GM12878 (cell line): Measurements from ENCODE around the gene FOXRED2. TPM values are rescaled to one million over a fixed set of nuclear protein-coding genes. Genes with fewer than 3 reads are reported as not detected.

ENCODE experiments used
- ATAC-seq: fragments of 200-7000 bp; cut with Tn5 transposase; 3 replicates; pipeline ENCODE4 v1.9.1; 2020; ENCODE audit warnings: mild to moderate bottlenecking, moderate library complexity
- BruUV-seq: library from RNA; stranded (reverse); fragments of 400-500 nt; replicated peaks from 2 replicates; lab custom pipeline; 2021; lab: Mats Ljungman, UMichigan
- CTCF ChIA-PET: fragments of 300-600 bp; sonication (Branson Sonifier 250); formaldehyde crosslinking; extraction: SDS; loops from one replicate; lab custom pipeline; 2021; ENCODE audit warnings: inconsistent platforms; lab: Yijun Ruan, JAX
- POLR2A ChIA-PET: fragments of 350-600 bp; formaldehyde crosslinking; extraction: SDS; loops from one replicate; lab custom pipeline; 2021; ENCODE audit warnings: inconsistent platforms; lab: Charles Lee
- RAD21 ChIA-PET: fragments of 300-600 bp; sonication (Branson Sonifier 250); formaldehyde crosslinking; loops from one replicate; lab custom pipeline; 2023; ENCODE audit warnings: antibody characterized with exemption; ENCODE audit not compliant: unreplicated experiment; lab: Charles Lee
- SMC1A ChIA-PET: fragments of 300-600 bp; sonication (Branson Sonifier 250); formaldehyde crosslinking; loops from one replicate; lab custom pipeline; 2023; ENCODE audit not compliant: unreplicated experiment, uncharacterized antibody; lab: Charles Lee
- DNase-seq: peaks from one replicate; pipeline ENCODE4 v3.0.0-alpha.2; 2011; ENCODE audit warnings: low read depth, low spot score
- FAIRE-seq: peaks from 3 replicates; lab custom pipeline; 2011; peaks lifted over from hg19 to GRCh38; lab: Jason Lieb, UNC
- H2AFZ ChIP-seq: 2 replicates; pipeline ENCODE4 v1.6.0; 2011; ENCODE audit warnings: low read depth, low read length, control low read depth; ENCODE audit not compliant: control insufficient read depth
- H3K27ac ChIP-seq: 2 replicates; pipeline ENCODE4 v1.5.1; 2011; ENCODE audit warnings: control low read depth; ENCODE audit not compliant: control insufficient read depth, insufficient read depth
- H3K27me3 ChIP-seq, 2 experiments: replicated peaks in 1 of 2; 2 replicates each; pipeline versions ENCODE4 v1.6.0 to v1.6.1; 2011; ENCODE audit warnings: low read length in 1 of 2; ENCODE audit not compliant: control insufficient read depth in 2 of 2, insufficient read depth in 2 of 2
- H3K36me3 ChIP-seq, 2 experiments: 2 replicates each; pipeline ENCODE4 v1.5.1; 2011; ENCODE audit warnings: low read length in 1 of 2; ENCODE audit not compliant: control insufficient read depth in 2 of 2, insufficient read depth in 2 of 2
- H3K4me1 ChIP-seq: 2 replicates; pipeline ENCODE4 v1.6.1; 2011; ENCODE audit warnings: mild to moderate bottlenecking, low read length, moderate library complexity, mixed read lengths; ENCODE audit not compliant: control insufficient read depth, insufficient read depth
- H3K4me2 ChIP-seq: 2 replicates; pipeline ENCODE4 v1.6.0; 2011; ENCODE audit warnings: control low read depth; ENCODE audit not compliant: control insufficient read depth, insufficient read depth
- H3K4me3 ChIP-seq: fragments of 200-600 bp; sonication (generic); 2 replicates; pipeline ENCODE4 v1.5.1; 2016
- H3K79me2 ChIP-seq: 2 replicates; pipeline ENCODE4 v1.6.0; 2011; ENCODE audit warnings: low read length; ENCODE audit not compliant: control insufficient read depth, insufficient read depth
- H3K9ac ChIP-seq: 2 replicates; pipeline ENCODE4 v1.8.0; 2011; ENCODE audit warnings: low read length, control low read depth, mixed read lengths; ENCODE audit not compliant: control insufficient read depth, insufficient read depth
- H3K9me3 ChIP-seq: replicated peaks from 3 replicates; pipeline ENCODE4 v1.5.1; 2011; ENCODE audit warnings: mild to moderate bottlenecking, low read length; ENCODE audit not compliant: control insufficient read depth, insufficient read depth
- H4K20me1 ChIP-seq: 2 replicates; pipeline ENCODE4 v1.6.0; 2011; ENCODE audit not compliant: control insufficient read depth, insufficient read depth
- ATF2 ChIP-seq: IDR thresholded peaks from 2 replicates; pipeline ENCODE4 v1.6.1; 2012; ENCODE audit warnings: low read length, inconsistent platforms
- ATF7 ChIP-seq: fragments of 450-650 bp; IDR thresholded peaks from 2 replicates; pipeline ENCODE4 v1.6.1; 2016; ENCODE audit warnings: low read depth, mild to moderate bottlenecking
- BMI1 ChIP-seq: fragments of 450-650 bp; IDR thresholded peaks from 2 replicates; pipeline ENCODE4 v1.6.1; 2016; ENCODE audit warnings: mild to moderate bottlenecking, moderate library complexity, borderline replicate concordance
- DPF2 ChIP-seq: fragments of 450-650 bp; IDR thresholded peaks from 2 replicates; pipeline ENCODE4 v1.6.1; 2017; ENCODE audit warnings: mild to moderate bottlenecking
- E2F4 ChIP-seq: IDR thresholded peaks from 2 replicates; pipeline ENCODE4 v1.6.1; 2012; ENCODE audit warnings: low read depth, low read length, improper control_type of control experiment
- HDAC6 ChIP-seq: fragments of 200-600 bp; sonication (generic); IDR thresholded peaks from one replicate; pipeline ENCODE4 v1.8.0; 2017; ENCODE audit warnings: antibody characterized with exemption; ENCODE audit not compliant: unreplicated experiment
- HDGF ChIP-seq: fragments of 450-650 bp; IDR thresholded peaks from 2 replicates; pipeline ENCODE4 v1.6.1; 2016; ENCODE audit warnings: antibody characterized with exemption
- MEF2A ChIP-seq: IDR thresholded peaks from 2 replicates; pipeline ENCODE4 v1.6.1; 2011; ENCODE audit warnings: low read depth, mild to moderate bottlenecking, low read length, moderate library complexity; ENCODE audit not compliant: insufficient read depth
- MYB ChIP-seq: fragments of 150-350 bp; IDR thresholded peaks from 2 replicates; pipeline ENCODE4 v1.6.1; 2014; ENCODE audit warnings: mild to moderate bottlenecking, low read depth, low read length, borderline replicate concordance
- POU2F2 ChIP-seq: IDR thresholded peaks from 3 replicates; pipeline ENCODE4 v1.6.1; 2011; ENCODE audit warnings: low read depth, mild to moderate bottlenecking, low read length, borderline replicate concordance
- SMAD5 ChIP-seq: IDR thresholded peaks from 2 replicates; pipeline ENCODE4 v1.6.1; 2016; ENCODE audit warnings: antibody characterized with exemption, low read depth
- SMARCA5 ChIP-seq: fragments of 450-650 bp; IDR thresholded peaks from 2 replicates; pipeline ENCODE4 v1.6.1; 2017; ENCODE audit warnings: mild to moderate bottlenecking
- SRF ChIP-seq, 2 experiments: IDR thresholded peaks; 2 replicates each; pipeline ENCODE4 v1.6.1; 2011; ENCODE audit warnings: low read depth in 2 of 2, low read length in 2 of 2, mild to moderate bottlenecking in 1 of 2, moderate library complexity in 1 of 2
- WGBS: methylation state at CpG from one replicate; pipeline ENCODE4 v1.1.6; 2016; ENCODE audit warnings: low lambda C conversion rate; ENCODE audit not compliant: insufficient replicate concordance, insufficient coverage; ENCODE audit errors: missing lambda C conversion rate; 5-methylcytosine and 5-hydroxymethylcytosine counted together
- in situ Hi-C: fragments of 300-500 bp; cut with MboI; formaldehyde crosslinking; loops from 9 replicates; pipeline ENCODE4 v1.14.3; 2018; ENCODE audit warnings: mixed read lengths
- intact Hi-C: fragments of 100-400 bp; cut with micrococcal nuclease; formaldehyde crosslinking; loops from one replicate; pipeline ENCODE4 v1.14.2; 2022; ENCODE audit not compliant: unreplicated experiment
- polyA plus RNA-seq, 11 experiments: library from polyadenylated mRNA; depleted of rRNA in 4 of 11; unstranded in 6 of 11; stranded (reverse) in 5 of 11; fragments of >200 nt; fragmentation: Nextera tagmentation in 4 of 11; fragmentation: Illumina TruSeq in 1 of 11; extraction: Ambion mirVana in 4 of 11; extraction: Trizol in 1 of 11; gene quantifications; 1 replicate in 1 of 11; 2 replicates in 10 of 11; pipeline versions ENCODE4 v1.2.1 to v1.2.3, GENCODE V29; 2011 to 2016; ENCODE audit warnings: inconsistent platforms in 2 of 11, missing spikeins in 2 of 11, low read depth in 1 of 11
- total RNA-seq, 4 experiments: library from RNA; depleted of rRNA in 3 of 4; stranded (reverse); fragments of >200 nt in 3 of 4; fragmentation: Illumina TruSeq in 1 of 4; extraction: Trizol in 1 of 4; gene quantifications; 2 replicates each; pipeline versions ENCODE4 v1.2.1 to v1.2.3, GENCODE V29; 2013 to 2021
- TF ChIP-seq, protein P1 (sequence below): IDR thresholded peaks from 2 replicates; pipeline ENCODE4 v1.6.1; 2012; ENCODE audit warnings: improper control_type of control experiment, low read depth, low read length; ENCODE audit not compliant: insufficient replicate concordance

Gene FOXRED2
- total and polyA plus RNA-seq, 10 of the 15 experiments (the other 5 are each of a cell fraction or from before 2014, with no cell fraction given), result 1.8 to 28.8 (median 7.6) TPM

DNA sequence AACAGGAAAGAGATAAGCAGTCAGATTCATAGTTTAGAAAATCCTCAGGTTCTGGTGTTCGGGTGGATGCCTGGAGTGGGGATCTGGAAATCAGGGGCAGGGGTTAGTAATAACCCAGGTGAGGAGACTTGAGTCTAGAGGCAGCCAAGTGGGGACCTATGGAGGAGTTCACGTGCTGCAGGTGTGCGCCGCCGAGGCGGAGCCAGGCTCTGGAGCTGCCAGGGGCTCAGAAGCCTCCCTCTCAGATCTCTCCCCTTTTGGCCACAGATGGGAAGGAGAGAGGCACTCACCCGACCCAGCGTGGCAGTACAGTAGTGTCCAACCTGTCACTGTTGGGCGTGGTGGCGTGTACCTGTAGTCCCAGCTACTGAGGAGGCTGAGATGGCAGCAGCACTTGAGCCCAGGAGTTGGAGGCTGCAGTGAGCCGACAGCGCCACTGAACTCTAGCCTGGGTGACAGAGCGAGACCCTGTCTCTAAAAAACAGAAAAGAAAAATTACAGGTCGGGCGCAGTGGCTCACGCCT is 52.9 kb downstream of the FOXRED2 start:
- ATAC-seq, result no peak
- POLR2A ChIA-PET, result interaction anchor here (1.2 kb wide), 1 partner anchor 27 kb away, joined by 4 read pairs; the partner anchor contains the start of gene TXN2
- Histone ChIP-seq H2AFZ (no peak overlapping the region), H3K4me2 (0 out of 2 replicates have a peak overlapping the region, but pooled peaks have one; percentile 67), H3K79me2 (no peaks in the 10 kb centered on the region; the same call in 1 of the 2 replicates), H3K27ac (no peak overlapping the region; the same call in 1 of the 2 replicates), H4K20me1 (no peaks in the 10 kb centered on the region), H3K9me3 (no peaks in the 10 kb centered on the region), H3K4me1 (peaks cover 37% of the 10 kb centered on the region), H3K4me3 (0 out of 2 replicates have a peak overlapping the region, but pooled peaks have one; percentile 32), H3K9ac (no peak overlapping the region), H3K36me3 (no peaks in the 10 kb centered on the region), H3K27me3 (no peaks in the 10 kb centered on the region)
- RAD21 ChIA-PET, result interaction anchor here (1.2 to 1.6 kb wide), 3 partner anchors 66 to 125 kb away, joined by 3 to 4 read pairs (median 4); partner anchors contain the start of gene MYH9
- in situ Hi-C loops, result no loop called here
- no peak for DNase-seq
- WGBS, result 96% methylated on average over 16 of the region's 16 CpGs
- intact Hi-C loops, result loop anchor here (2.0 to 5.0 kb wide), 3 partner anchors 27 to 122 kb away; partner anchors contain the start of genes MYH9 and TXN2
- BruUV-seq, result no TSS peak
- CTCF ChIA-PET, result interaction anchor here (0.6 to 3.6 kb wide), 3 partner anchors 111 to 152 kb away, joined by 3 to 18 read pairs (median 8); no protein-coding TSS in a partner anchor
- FAIRE-seq, result no peak
- SMC1A ChIA-PET, result interaction anchor here (0.6 to 1.5 kb wide), 5 partner anchors 66 to 178 kb away, joined by 3 to 5 read pairs (median 3); partner anchors contain the start of gene MYH9
- TF ChIP-seq MEF2A (no peak), BMI1 (no peak), DPF2 (no peak), SMAD5 (no peak), ATF2 (no peak), SRF (IDR thresholded peaks at IDR 0.05; ENCODE audit: low read depth in 2 of 2, low read length in 2 of 2) (no peak), E2F4 (no peak), SMARCA5 (no peak), ATF7 (no peak), HDGF (no peak), MYB (no peak), POU2F2 (no peak), HDAC6 (no peak)
- TF ChIP-seq, protein P1, sequence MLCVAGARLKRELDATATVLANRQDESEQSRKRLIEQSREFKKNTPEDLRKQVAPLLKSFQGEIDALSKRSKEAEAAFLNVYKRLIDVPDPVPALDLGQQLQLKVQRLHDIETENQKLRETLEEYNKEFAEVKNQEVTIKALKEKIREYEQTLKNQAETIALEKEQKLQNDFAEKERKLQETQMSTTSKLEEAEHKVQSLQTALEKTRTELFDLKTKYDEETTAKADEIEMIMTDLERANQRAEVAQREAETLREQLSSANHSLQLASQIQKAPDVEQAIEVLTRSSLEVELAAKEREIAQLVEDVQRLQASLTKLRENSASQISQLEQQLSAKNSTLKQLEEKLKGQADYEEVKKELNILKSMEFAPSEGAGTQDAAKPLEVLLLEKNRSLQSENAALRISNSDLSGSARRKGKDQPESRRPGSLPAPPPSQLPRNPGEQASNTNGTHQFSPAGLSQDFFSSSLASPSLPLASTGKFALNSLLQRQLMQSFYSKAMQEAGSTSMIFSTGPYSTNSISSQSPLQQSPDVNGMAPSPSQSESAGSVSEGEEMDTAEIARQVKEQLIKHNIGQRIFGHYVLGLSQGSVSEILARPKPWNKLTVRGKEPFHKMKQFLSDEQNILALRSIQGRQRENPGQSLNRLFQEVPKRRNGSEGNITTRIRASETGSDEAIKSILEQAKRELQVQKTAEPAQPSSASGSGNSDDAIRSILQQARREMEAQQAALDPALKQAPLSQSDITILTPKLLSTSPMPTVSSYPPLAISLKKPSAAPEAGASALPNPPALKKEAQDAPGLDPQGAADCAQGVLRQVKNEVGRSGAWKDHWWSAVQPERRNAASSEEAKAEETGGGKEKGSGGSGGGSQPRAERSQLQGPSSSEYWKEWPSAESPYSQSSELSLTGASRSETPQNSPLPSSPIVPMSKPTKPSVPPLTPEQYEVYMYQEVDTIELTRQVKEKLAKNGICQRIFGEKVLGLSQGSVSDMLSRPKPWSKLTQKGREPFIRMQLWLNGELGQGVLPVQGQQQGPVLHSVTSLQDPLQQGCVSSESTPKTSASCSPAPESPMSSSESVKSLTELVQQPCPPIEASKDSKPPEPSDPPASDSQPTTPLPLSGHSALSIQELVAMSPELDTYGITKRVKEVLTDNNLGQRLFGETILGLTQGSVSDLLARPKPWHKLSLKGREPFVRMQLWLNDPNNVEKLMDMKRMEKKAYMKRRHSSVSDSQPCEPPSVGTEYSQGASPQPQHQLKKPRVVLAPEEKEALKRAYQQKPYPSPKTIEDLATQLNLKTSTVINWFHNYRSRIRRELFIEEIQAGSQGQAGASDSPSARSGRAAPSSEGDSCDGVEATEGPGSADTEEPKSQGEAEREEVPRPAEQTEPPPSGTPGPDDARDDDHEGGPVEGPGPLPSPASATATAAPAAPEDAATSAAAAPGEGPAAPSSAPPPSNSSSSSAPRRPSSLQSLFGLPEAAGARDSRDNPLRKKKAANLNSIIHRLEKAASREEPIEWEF, result no peak
